PFSK-1 (cell line): Measurements from ENCODE around the gene ADAMTS13.

ENCODE experiments used
- FOXP2 ChIP-seq: optimal IDR thresholded peaks from 2 replicates; pipeline ENCODE3; 2011; ENCODE audit warnings: borderline replicate concordance, control low read depth, inconsistent platforms; ENCODE audit not compliant: insufficient read depth; ENCODE audit errors: extremely low read length, extremely low read depth
- POLR2AphosphoS5 ChIP-seq: IDR thresholded peaks from 2 replicates; pipeline ENCODE4 v1.6.1; 2012; ENCODE audit warnings: low read depth, mild to moderate bottlenecking, control low read depth, low read length, moderate library complexity
- SIN3A ChIP-seq: IDR thresholded peaks from 2 replicates; pipeline ENCODE4 v1.6.1; 2012; ENCODE audit warnings: mild to moderate bottlenecking, low read length, moderate library complexity, borderline replicate concordance; ENCODE audit not compliant: insufficient read depth
- TAF1 ChIP-seq: IDR thresholded peaks from 2 replicates; pipeline ENCODE4 v1.6.1; 2012; ENCODE audit warnings: low read length, control low read depth, borderline replicate concordance; ENCODE audit not compliant: insufficient read depth
- TF ChIP-seq, protein P1 (sequence below), 2 experiments: IDR thresholded peaks; 2 replicates each; pipeline versions ENCODE4 v1.6.1 to v1.8.0; 2011 to 2012; ENCODE audit warnings: low read depth in 2 of 2, low read length in 2 of 2, control low read depth in 1 of 2, inconsistent platforms in 1 of 2, mild to moderate bottlenecking in 1 of 2, moderate library complexity in 1 of 2; ENCODE audit not compliant: insufficient read depth in 1 of 2

ADAMTS13 gene

DNA sequence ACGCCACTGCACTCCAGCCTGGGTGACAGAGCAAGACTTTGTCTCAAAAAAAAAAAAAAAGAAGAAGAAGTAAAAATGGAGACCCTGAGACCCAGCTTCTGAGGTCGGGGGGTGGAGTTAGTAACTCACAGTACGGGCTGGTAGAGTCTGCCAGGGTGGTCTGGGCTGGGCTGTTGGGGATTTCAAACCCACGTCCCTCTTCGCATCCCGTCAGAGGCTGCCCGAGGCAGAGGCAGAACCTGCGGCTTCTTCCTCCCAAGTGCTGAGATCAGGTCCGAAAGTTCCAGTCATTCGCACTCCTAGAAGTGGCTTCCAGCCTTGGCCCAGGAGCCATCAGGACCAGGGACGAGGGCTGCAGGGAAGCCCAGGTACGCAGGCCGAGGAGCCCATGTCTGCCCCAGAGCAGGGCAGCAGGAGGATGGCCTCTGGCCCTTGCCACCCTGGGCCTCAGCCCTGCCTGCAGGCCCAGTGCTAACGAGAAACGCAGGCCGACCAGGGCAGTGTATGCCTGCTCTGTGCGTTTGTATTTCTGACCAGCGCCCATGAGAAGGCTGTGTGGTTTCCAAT is 66.6 kb downstream of the ADAMTS13 start:
- TF ChIP-seq, protein P1, sequence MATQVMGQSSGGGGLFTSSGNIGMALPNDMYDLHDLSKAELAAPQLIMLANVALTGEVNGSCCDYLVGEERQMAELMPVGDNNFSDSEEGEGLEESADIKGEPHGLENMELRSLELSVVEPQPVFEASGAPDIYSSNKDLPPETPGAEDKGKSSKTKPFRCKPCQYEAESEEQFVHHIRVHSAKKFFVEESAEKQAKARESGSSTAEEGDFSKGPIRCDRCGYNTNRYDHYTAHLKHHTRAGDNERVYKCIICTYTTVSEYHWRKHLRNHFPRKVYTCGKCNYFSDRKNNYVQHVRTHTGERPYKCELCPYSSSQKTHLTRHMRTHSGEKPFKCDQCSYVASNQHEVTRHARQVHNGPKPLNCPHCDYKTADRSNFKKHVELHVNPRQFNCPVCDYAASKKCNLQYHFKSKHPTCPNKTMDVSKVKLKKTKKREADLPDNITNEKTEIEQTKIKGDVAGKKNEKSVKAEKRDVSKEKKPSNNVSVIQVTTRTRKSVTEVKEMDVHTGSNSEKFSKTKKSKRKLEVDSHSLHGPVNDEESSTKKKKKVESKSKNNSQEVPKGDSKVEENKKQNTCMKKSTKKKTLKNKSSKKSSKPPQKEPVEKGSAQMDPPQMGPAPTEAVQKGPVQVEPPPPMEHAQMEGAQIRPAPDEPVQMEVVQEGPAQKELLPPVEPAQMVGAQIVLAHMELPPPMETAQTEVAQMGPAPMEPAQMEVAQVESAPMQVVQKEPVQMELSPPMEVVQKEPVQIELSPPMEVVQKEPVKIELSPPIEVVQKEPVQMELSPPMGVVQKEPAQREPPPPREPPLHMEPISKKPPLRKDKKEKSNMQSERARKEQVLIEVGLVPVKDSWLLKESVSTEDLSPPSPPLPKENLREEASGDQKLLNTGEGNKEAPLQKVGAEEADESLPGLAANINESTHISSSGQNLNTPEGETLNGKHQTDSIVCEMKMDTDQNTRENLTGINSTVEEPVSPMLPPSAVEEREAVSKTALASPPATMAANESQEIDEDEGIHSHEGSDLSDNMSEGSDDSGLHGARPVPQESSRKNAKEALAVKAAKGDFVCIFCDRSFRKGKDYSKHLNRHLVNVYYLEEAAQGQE (IDR thresholded peaks at IDR 0.05; ENCODE audit: insufficient read depth in 1 of 2, low read depth in 2 of 2, low read length in 2 of 2) = no peak
- TF ChIP-seq POLR2AphosphoS5 = no peak

DNA sequence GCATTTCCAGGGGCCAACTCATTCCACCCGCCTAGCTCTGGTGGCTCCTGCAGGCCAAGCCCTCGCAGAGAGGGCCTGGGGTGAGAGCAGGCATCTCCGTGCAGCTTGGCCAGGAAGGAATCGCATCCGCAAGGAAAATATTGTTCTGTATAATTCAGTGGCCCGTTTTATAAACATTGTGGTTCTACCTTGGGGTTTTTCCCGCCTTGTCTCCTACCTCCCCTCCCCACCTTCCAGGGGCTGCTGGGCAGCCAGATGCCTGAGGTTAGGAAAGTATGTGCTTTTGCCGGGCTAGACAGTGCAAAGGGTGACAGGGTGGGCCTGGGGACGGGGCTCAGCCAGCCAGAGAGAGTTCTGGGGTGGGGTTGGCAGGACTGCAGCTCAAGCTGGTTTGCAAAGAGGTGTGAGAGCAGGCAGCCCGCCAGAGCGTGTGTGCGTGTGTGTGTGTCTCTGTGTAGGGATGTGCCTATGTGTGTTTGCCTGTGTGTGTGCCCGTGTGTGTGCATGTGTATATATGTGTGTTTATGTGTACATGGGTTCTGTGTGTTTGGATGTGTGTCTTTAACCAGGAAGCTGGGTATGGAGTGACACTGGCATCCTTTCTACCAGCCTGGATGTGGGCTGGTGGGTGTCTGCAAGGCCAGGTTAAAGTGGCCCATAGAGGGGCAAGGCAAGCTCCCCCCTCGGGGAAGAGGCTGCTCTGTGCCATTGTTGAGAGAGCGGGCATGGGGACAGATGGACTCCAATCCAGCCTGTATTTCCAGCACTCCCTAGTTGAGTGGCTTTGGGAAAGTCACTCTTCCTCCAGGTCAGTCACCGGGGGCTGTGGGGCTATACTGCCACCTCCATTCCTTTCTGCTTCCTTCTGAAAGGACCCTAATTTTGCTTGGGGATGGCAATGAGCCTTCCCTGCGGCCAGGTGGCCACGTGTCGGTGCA is 67.4 kb downstream of the ADAMTS13 start:
- TF ChIP-seq FOXP2 (no peak), TAF1 (no peak)

DNA sequence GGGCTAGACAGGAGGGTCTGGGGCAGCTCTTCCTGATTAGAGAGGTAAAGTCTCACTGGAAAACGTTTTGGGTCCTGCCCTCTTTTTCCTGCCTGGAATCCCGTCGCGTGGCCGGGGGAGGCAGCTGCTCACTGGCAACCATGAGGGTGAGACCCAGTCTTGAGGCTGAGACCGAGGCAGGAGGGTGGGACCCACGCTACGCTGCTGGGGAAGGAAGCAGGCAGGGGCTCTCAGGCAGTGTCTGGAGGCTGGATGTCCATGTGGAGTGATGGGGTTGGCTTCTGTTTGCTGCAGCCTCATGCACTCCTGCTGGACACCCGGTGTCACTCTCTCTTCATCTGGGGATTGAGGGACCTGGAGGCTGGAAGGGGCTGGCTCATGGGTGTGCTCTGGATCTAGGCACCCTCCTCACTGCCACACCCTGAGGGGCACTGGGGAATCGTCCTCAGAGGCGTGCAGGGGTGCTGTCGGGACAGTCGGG is 68.1 kb downstream of the ADAMTS13 start:
- TF ChIP-seq TAF1 = no peak
- no peak for TF ChIP-seq POLR2AphosphoS5
- TF ChIP-seq, protein P1 (IDR thresholded peaks at IDR 0.05; ENCODE audit: insufficient read depth in 1 of 2, low read depth in 2 of 2, low read length in 2 of 2) = no peak
- TF ChIP-seq SIN3A = no peak

DNA sequence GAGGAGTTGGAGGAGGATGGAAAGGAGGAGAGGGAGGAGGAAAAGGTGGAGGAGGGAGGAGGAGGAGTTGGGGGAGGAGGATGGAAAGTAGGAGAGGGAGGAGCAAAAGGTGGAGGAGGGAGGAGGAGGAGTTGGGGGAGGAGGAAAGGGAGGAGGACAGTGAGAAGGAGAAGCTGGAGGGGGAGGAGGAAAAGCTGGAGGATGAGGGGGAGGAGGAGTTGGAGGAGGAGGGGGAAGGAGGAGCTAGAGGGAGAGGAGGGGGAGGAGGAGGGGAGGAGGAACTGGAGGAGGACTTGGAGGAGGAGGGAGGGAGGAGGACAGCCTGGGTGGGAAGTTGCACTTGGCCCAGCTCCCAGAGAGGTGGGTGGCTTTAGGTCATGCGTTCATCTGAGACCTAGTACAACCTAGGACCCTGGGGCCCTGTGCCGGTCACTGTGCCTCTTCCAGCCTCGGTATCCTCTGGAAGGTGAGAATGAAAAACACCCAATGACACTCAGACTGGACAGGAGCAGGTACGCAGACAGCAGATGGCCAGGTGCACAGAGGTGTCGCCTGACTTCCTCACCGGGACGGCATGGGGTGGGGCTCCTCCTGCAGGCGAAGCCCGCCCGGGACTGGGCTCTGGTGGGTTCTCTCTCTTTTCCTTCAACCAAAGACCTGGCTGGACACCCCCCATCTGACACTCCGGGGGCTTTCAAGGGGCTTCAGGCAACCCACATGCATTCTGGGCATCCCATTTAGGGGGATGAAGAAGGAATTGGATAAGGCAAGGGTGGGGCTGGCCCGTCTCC is 68.9 kb downstream of the ADAMTS13 start:
- TF ChIP-seq TAF1 (no peak), POLR2AphosphoS5 (no peak), SIN3A (no peak)

DNA sequence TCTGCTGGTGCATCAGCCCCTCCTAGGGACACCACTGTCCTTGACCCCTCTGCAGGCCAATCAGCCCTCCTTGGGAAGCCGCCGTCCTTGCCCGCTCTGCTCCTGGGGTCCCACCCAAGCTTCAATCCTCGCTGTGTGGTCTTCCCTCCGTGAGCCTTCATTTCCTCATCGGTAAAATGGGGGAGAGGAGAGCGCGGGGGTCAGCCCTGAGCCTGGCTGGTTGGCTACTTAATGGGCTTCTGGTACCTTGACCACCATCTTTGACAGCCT is 69.4 kb downstream of the ADAMTS13 start:
- no peak for TF ChIP-seq SIN3A

DNA sequence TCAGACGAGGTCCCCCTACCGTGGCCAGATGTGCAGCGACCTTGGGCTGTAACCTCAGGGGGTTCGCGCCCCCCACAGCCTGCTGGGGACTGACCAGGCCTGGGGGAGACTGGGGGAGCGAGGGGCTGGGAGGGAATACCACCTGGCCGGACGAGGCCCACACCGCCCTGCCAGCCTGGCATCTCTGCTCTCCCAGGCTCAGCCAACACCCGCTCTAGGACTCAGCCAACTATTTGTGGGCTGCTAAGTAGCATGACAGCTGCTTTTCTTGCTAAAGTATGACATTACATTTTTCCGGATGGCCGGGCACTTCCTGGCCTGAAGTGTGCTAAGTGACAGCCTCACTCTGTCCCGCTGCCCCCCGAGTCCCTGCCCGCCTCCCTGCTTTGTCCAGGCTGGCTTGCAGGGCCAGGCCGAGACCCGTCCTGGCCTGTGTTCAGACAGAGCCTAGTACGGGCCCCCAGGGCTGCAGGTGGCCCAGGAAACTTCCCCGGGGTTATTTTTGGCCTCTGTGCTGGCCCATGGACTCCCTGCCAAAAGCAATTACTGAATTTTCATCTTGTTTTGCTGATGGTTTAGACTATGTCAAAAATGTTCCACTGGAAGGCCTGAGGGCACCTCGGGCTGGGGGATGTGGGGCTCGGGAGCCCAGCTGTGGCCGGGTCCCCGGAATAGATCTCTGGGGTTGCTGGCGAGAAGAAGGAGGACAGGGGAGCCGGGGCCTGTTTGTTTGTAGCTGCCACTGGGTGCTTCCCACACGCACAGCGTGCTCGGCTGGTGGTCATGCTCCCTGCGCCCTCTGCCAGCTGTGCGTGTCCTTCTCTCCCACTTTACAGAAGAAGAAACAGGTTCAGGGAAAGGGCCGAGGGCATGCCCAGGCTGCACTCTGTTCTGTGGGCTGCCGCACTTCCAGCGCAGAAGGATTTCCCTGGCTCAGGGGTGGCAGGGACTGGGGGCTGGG is 70.2 kb downstream of the ADAMTS13 start:
- TF ChIP-seq POLR2AphosphoS5 (no peak), FOXP2 (no peak), SIN3A (no peak), TAF1 (no peak)
- TF ChIP-seq, protein P1 (IDR thresholded peaks at IDR 0.05; ENCODE audit: insufficient read depth in 1 of 2, low read depth in 2 of 2, low read length in 2 of 2) = no peak
